GM12878 (cell line): ENCODE data around the gene LIMK1. TPM values are rescaled to one million over a fixed set of nuclear protein-coding genes. Genes with fewer than 3 reads are reported as not detected.

Experiments used
- BACH1 ChIP-seq: fragments of 450-650 bp; IDR thresholded peaks from 2 replicates; pipeline ENCODE4 v1.6.1; 2017; ENCODE audit warnings: mild to moderate bottlenecking, borderline replicate concordance
- CHD1 ChIP-seq: IDR thresholded peaks from 2 replicates; pipeline ENCODE4 v1.6.1; 2012; ENCODE audit warnings: low read depth, low read length, improper control_type of control experiment
- EP300 ChIP-seq, 2 experiments: fragments of 150-350 bp in 1 of 2; IDR thresholded peaks; 2 replicates each; pipeline ENCODE4 v1.6.1; 2011 to 2012; ENCODE audit warnings: low read depth in 2 of 2, low read length in 2 of 2, borderline replicate concordance in 1 of 2, improper control_type of control experiment in 1 of 2, inconsistent platforms in 1 of 2; ENCODE audit not compliant: control insufficient read depth in 1 of 2
- JUND ChIP-seq: IDR thresholded peaks from 2 replicates; pipeline ENCODE4 v1.6.1; 2012; ENCODE audit warnings: low read depth, mild to moderate bottlenecking, low read length, improper control_type of control experiment, moderate library complexity
- NBN ChIP-seq: fragments of 450-650 bp; IDR thresholded peaks from 2 replicates; pipeline ENCODE4 v1.6.1; 2016
- NFYB ChIP-seq: IDR thresholded peaks from 2 replicates; pipeline ENCODE4 v1.6.1; 2011; ENCODE audit warnings: low read depth, mild to moderate bottlenecking, low read length, improper control_type of control experiment, moderate library complexity; ENCODE audit not compliant: insufficient read depth
- NR2C1 ChIP-seq: fragments of 450-650 bp; IDR thresholded peaks from 2 replicates; pipeline ENCODE4 v1.6.1; 2017; ENCODE audit warnings: antibody characterized with exemption, mild to moderate bottlenecking, moderate library complexity
- SRF ChIP-seq, 2 experiments: IDR thresholded peaks; 2 replicates each; pipeline ENCODE4 v1.6.1; 2011; ENCODE audit warnings: low read depth in 2 of 2, low read length in 2 of 2, mild to moderate bottlenecking in 1 of 2, moderate library complexity in 1 of 2
- YBX1 ChIP-seq: fragments of 450-650 bp; IDR thresholded peaks from 2 replicates; pipeline ENCODE4 v1.6.1; 2016; ENCODE audit warnings: antibody characterized with exemption
- polyA plus RNA-seq, 11 experiments: library from polyadenylated mRNA; depleted of rRNA in 4 of 11; unstranded in 6 of 11; stranded (reverse) in 5 of 11; fragments of >200 nt; fragmentation: Nextera tagmentation in 4 of 11; fragmentation: Illumina TruSeq in 1 of 11; extraction: Ambion mirVana in 4 of 11; extraction: Trizol in 1 of 11; gene quantifications; 1 replicate in 1 of 11; 2 replicates in 10 of 11; pipeline versions ENCODE4 v1.2.1 to v1.2.3, GENCODE V29; 2011 to 2016; ENCODE audit warnings: inconsistent platforms in 2 of 11, missing spikeins in 2 of 11, low read depth in 1 of 11
- total RNA-seq, 4 experiments: library from RNA; depleted of rRNA in 3 of 4; stranded (reverse); fragments of >200 nt in 3 of 4; fragmentation: Illumina TruSeq in 1 of 4; extraction: Trizol in 1 of 4; gene quantifications; 2 replicates each; pipeline versions ENCODE4 v1.2.1 to v1.2.3, GENCODE V29; 2013 to 2021
- TF ChIP-seq, protein P1 (sequence below): fragments of 150-350 bp; IDR thresholded peaks from 2 replicates; pipeline ENCODE4 v1.6.1; 2016; ENCODE audit warnings: low read depth, low read length
- TF ChIP-seq, protein P2 (sequence below): IDR thresholded peaks from 2 replicates; pipeline ENCODE4 v1.6.1; 2011; ENCODE audit warnings: mild to moderate bottlenecking, low read depth, low read length, moderate library complexity; ENCODE audit not compliant: insufficient replicate concordance
- TF ChIP-seq, protein P3 (sequence below): IDR thresholded peaks from 2 replicates; pipeline ENCODE4 v1.6.1; 2012; ENCODE audit warnings: low read depth, low read length, improper control_type of control experiment
- TF ChIP-seq, protein P4 (sequence below): fragments of 450-650 bp; IDR thresholded peaks from 2 replicates; pipeline ENCODE4 v1.6.1; 2014; ENCODE audit warnings: mild to moderate bottlenecking
- TF ChIP-seq, protein P5 (sequence below): IDR thresholded peaks from 2 replicates; pipeline ENCODE4 v1.6.1; 2011; ENCODE audit warnings: borderline replicate concordance, low read depth, mild to moderate bottlenecking, moderate library complexity, mixed read lengths, low read length; ENCODE audit not compliant: insufficient read depth; ENCODE audit errors: extremely low read length
- TF ChIP-seq, protein P6 (sequence below): fragments of 450-650 bp; conservative IDR thresholded peaks from 2 replicates; pipeline ENCODE4 v1.6.1; 2017; ENCODE audit warnings: mild to moderate bottlenecking, moderate library complexity

LIMK1 gene
- total and polyA plus RNA-seq, 10 of the 15 experiments (the other 5 are each of a cell fraction or from before 2014, with no cell fraction given) = 0.71 to 59.4 (median 28.8) TPM

DNA sequence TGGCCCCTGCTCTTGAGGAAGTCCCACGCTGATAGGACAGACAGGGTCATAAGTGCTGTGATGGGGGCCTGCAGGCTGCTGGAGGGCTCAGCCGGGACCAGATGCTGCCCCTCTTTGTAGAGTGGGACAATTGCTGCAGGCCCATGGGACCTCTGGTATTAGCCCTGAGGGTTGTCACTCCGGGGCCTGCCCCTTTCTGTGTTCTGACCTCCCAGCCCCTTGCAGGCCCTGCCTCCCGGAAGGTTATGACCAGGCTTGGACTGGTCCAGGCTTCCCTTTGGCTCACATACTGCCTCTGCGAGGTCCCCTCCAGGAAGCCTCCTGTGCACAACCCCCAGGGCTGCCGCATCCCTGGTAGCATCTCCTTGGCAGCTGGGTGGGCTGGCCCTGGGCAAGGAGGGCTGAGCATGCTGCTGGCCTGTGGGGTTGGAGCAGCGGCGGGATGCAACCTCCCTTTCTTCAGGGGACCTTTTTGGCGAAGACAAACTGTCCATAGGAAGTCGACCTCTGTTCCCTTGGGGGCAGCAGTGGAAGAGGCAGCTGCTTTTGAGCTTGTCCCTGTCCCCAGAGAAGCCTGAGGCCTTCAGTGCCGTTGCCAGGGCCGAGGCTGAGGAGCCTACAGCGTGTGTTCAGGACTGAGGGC is 8.8 kb downstream of the LIMK1 start (continued):
- TF ChIP-seq, protein P1, sequence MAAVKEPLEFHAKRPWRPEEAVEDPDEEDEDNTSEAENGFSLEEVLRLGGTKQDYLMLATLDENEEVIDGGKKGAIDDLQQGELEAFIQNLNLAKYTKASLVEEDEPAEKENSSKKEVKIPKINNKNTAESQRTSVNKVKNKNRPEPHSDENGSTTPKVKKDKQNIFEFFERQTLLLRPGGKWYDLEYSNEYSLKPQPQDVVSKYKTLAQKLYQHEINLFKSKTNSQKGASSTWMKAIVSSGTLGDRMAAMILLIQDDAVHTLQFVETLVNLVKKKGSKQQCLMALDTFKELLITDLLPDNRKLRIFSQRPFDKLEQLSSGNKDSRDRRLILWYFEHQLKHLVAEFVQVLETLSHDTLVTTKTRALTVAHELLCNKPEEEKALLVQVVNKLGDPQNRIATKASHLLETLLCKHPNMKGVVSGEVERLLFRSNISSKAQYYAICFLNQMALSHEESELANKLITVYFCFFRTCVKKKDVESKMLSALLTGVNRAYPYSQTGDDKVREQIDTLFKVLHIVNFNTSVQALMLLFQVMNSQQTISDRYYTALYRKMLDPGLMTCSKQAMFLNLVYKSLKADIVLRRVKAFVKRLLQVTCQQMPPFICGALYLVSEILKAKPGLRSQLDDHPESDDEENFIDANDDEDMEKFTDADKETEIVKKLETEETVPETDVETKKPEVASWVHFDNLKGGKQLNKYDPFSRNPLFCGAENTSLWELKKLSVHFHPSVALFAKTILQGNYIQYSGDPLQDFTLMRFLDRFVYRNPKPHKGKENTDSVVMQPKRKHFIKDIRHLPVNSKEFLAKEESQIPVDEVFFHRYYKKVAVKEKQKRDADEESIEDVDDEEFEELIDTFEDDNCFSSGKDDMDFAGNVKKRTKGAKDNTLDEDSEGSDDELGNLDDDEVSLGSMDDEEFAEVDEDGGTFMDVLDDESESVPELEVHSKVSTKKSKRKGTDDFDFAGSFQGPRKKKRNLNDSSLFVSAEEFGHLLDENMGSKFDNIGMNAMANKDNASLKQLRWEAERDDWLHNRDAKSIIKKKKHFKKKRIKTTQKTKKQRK = no peak
- TF ChIP-seq, protein P2, sequence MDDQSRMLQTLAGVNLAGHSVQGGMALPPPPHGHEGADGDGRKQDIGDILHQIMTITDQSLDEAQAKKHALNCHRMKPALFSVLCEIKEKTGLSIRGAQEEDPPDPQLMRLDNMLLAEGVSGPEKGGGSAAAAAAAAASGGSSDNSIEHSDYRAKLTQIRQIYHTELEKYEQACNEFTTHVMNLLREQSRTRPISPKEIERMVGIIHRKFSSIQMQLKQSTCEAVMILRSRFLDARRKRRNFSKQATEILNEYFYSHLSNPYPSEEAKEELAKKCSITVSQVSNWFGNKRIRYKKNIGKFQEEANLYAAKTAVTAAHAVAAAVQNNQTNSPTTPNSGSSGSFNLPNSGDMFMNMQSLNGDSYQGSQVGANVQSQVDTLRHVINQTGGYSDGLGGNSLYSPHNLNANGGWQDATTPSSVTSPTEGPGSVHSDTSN = no peak
- TF ChIP-seq CHD1 (no peak), EP300 (IDR thresholded peaks at IDR 0.05; ENCODE audit: borderline replicate concordance in 1 of 2, control insufficient read depth in 1 of 2, low read depth in 2 of 2, low read length in 2 of 2) (no peak), YBX1 (no peak), JUND (no peak), SRF (IDR thresholded peaks at IDR 0.05; ENCODE audit: low read depth in 2 of 2, low read length in 2 of 2) (0 out of 4 replicates have a peak, but pooled peaks of 1 of the 2 experiments have one; percentile 7), NFYB (no peak), NR2C1 (0 out of 2 replicates have a peak, but pooled peaks have one; percentile 13), BACH1 (no peak), NBN (0 out of 2 replicates have a peak, but pooled peaks have one; percentile 39)
- TF ChIP-seq, protein P3, sequence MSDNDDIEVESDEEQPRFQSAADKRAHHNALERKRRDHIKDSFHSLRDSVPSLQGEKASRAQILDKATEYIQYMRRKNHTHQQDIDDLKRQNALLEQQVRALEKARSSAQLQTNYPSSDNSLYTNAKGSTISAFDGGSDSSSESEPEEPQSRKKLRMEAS = no peak
- TF ChIP-seq, protein P4, sequence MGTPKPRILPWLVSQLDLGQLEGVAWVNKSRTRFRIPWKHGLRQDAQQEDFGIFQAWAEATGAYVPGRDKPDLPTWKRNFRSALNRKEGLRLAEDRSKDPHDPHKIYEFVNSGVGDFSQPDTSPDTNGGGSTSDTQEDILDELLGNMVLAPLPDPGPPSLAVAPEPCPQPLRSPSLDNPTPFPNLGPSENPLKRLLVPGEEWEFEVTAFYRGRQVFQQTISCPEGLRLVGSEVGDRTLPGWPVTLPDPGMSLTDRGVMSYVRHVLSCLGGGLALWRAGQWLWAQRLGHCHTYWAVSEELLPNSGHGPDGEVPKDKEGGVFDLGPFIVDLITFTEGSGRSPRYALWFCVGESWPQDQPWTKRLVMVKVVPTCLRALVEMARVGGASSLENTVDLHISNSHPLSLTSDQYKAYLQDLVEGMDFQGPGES = no peak
- TF ChIP-seq, protein P5, sequence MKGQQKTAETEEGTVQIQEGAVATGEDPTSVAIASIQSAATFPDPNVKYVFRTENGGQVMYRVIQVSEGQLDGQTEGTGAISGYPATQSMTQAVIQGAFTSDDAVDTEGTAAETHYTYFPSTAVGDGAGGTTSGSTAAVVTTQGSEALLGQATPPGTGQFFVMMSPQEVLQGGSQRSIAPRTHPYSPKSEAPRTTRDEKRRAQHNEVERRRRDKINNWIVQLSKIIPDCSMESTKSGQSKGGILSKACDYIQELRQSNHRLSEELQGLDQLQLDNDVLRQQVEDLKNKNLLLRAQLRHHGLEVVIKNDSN = no peak
- TF ChIP-seq, protein P6, sequence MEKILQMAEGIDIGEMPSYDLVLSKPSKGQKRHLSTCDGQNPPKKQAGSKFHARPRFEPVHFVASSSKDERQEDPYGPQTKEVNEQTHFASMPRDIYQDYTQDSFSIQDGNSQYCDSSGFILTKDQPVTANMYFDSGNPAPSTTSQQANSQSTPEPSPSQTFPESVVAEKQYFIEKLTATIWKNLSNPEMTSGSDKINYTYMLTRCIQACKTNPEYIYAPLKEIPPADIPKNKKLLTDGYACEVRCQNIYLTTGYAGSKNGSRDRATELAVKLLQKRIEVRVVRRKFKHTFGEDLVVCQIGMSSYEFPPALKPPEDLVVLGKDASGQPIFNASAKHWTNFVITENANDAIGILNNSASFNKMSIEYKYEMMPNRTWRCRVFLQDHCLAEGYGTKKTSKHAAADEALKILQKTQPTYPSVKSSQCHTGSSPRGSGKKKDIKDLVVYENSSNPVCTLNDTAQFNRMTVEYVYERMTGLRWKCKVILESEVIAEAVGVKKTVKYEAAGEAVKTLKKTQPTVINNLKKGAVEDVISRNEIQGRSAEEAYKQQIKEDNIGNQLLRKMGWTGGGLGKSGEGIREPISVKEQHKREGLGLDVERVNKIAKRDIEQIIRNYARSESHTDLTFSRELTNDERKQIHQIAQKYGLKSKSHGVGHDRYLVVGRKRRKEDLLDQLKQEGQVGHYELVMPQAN = no peak
